Measurements from ENCODE around the gene PLCB4. TPM values are rescaled to one million over a fixed set of nuclear protein-coding genes. Genes with fewer than 3 reads are reported as not detected.

PLCB4 gene
- total RNA-seq, 1 experiment from 2014 or later, result 10.0 TPM

GRCh38 chr20:9128568-9128967, 59.7 kb downstream of the PLCB4 start:
- no peak for DNase-seq (ENCODE audit: low read depth)
- in situ Hi-C loops (cut with HindIII; ENCODE audit: low pct_unique_long_range_greater_than_20kb, low sequenced_read_pairs), result no loop called here

- no peak for DNase-seq (ENCODE audit: low read depth)
- in situ Hi-C loops (cut with HindIII; ENCODE audit: low pct_unique_long_range_greater_than_20kb, low sequenced_read_pairs), result no loop called here
These were observed 60.9 kb downstream of the PLCB4 start for GRCh38 chr20:9129756-9130155.

GRCh38 chr20:9130521-9130920, 61.6 kb downstream of the PLCB4 start:
- in situ Hi-C loops (cut with HindIII; ENCODE audit: low pct_unique_long_range_greater_than_20kb, low sequenced_read_pairs), result no loop called here
- no peak for DNase-seq (ENCODE audit: low read depth)

- in situ Hi-C loops (cut with HindIII; ENCODE audit: low pct_unique_long_range_greater_than_20kb, low sequenced_read_pairs), result no loop called here
- DNase-seq (ENCODE audit: low read depth), result no peak
These were observed 63.0 kb downstream of the PLCB4 start for GRCh38 chr20:9131841-9132240.

GRCh38 chr20:9134346-9134745, 65.5 kb downstream of the PLCB4 start:
- in situ Hi-C loops (cut with HindIII; ENCODE audit: low pct_unique_long_range_greater_than_20kb, low sequenced_read_pairs), result no loop called here
- DNase-seq (ENCODE audit: low read depth), result no peak

GRCh38 chr20:9136114-9136513, 67.2 kb downstream of the PLCB4 start:
- in situ Hi-C loops (cut with HindIII; ENCODE audit: low pct_unique_long_range_greater_than_20kb, low sequenced_read_pairs), result no loop called here
- DNase-seq (ENCODE audit: low read depth), result no peak

- DNase-seq (ENCODE audit: low read depth), result no peak
- in situ Hi-C loops (cut with HindIII; ENCODE audit: low pct_unique_long_range_greater_than_20kb, low sequenced_read_pairs), result no loop called here
These were observed 68.1 kb downstream of the PLCB4 start for GRCh38 chr20:9137001-9137400.

GRCh38 chr20:9139106-9139833, 70.4 kb downstream of the PLCB4 start:
- no peak for DNase-seq (ENCODE audit: low read depth)
- in situ Hi-C loops (cut with HindIII; ENCODE audit: low pct_unique_long_range_greater_than_20kb, low sequenced_read_pairs), result no loop called here

- in situ Hi-C loops (cut with HindIII; ENCODE audit: low pct_unique_long_range_greater_than_20kb, low sequenced_read_pairs), result no loop called here
- DNase-seq (ENCODE audit: low read depth), result no peak
These were observed 71.4 kb downstream of the PLCB4 start for GRCh38 chr20:9140162-9140760.

- no peak for DNase-seq (ENCODE audit: low read depth)
- in situ Hi-C loops (cut with HindIII; ENCODE audit: low pct_unique_long_range_greater_than_20kb, low sequenced_read_pairs), result no loop called here
These were observed 72.2 kb downstream of the PLCB4 start for GRCh38 chr20:9141070-9141469.

- in situ Hi-C loops (cut with HindIII; ENCODE audit: low pct_unique_long_range_greater_than_20kb, low sequenced_read_pairs), result no loop called here
- no peak for DNase-seq (ENCODE audit: low read depth)
These were observed 73.0 kb downstream of the PLCB4 start for GRCh38 chr20:9141921-9142320.

GRCh38 chr20:9142809-9143208, 73.9 kb downstream of the PLCB4 start:
- DNase-seq (ENCODE audit: low read depth), result no peak
- in situ Hi-C loops (cut with HindIII; ENCODE audit: low pct_unique_long_range_greater_than_20kb, low sequenced_read_pairs), result no loop called here

- no peak for DNase-seq (ENCODE audit: low read depth)
- in situ Hi-C loops (cut with HindIII; ENCODE audit: low pct_unique_long_range_greater_than_20kb, low sequenced_read_pairs), result no loop called here
These were observed 75.0 kb downstream of the PLCB4 start for GRCh38 chr20:9143926-9144325.

- in situ Hi-C loops (cut with HindIII; ENCODE audit: low pct_unique_long_range_greater_than_20kb, low sequenced_read_pairs), result no loop called here
These were observed 75.8 kb downstream of the PLCB4 start for GRCh38 chr20:9144643-9145042.

GRCh38 chr20:9145142-9145541, 76.3 kb downstream of the PLCB4 start:
- in situ Hi-C loops (cut with HindIII; ENCODE audit: low pct_unique_long_range_greater_than_20kb, low sequenced_read_pairs), result no loop called here
- no peak for DNase-seq (ENCODE audit: low read depth)

More at GRCh38 chr20:9144643-9145042, 75.8 kb downstream of the PLCB4 start:
- no peak for DNase-seq (ENCODE audit: low read depth)

- DNase-seq (ENCODE audit: low read depth), result no peak
- in situ Hi-C loops (cut with HindIII; ENCODE audit: low pct_unique_long_range_greater_than_20kb, low sequenced_read_pairs), result no loop called here
These were observed 77.8 kb downstream of the PLCB4 start for GRCh38 chr20:9146649-9147048.

GRCh38 chr20:9147547-9148024, 78.7 kb downstream of the PLCB4 start:
- peak; percentile 26 for DNase-seq (ENCODE audit: low read depth)
- in situ Hi-C loops (cut with HindIII; ENCODE audit: low pct_unique_long_range_greater_than_20kb, low sequenced_read_pairs), result no loop called here

- in situ Hi-C loops (cut with HindIII; ENCODE audit: low pct_unique_long_range_greater_than_20kb, low sequenced_read_pairs), result no loop called here
- DNase-seq (ENCODE audit: low read depth), result no peak
These were observed 79.4 kb downstream of the PLCB4 start for GRCh38 chr20:9148291-9148690.

- in situ Hi-C loops (cut with HindIII; ENCODE audit: low pct_unique_long_range_greater_than_20kb, low sequenced_read_pairs), result no loop called here
- no peak for DNase-seq (ENCODE audit: low read depth)
These were observed 80.2 kb downstream of the PLCB4 start for GRCh38 chr20:9149087-9149486.

- no peak for DNase-seq (ENCODE audit: low read depth)
- in situ Hi-C loops (cut with HindIII; ENCODE audit: low pct_unique_long_range_greater_than_20kb, low sequenced_read_pairs), result no loop called here
These were observed 80.9 kb downstream of the PLCB4 start for GRCh38 chr20:9149796-9150195.

All from Caki2 (cell line).